Embryonic facial prominence (tissue), 1 donor: ENCODE data around the gene CEP85L.

Source experiments
- DNase-seq: peaks from one replicate; pipeline ENCODE4 v3.0.0-alpha.2; 2016; ENCODE audit errors: extremely low spot score

CEP85L gene

GRCh38 chr6:118542184-118542952 lies 109.0 kb downstream of the CEP85L start:
- no peak for DNase-seq

GRCh38 chr6:118537574-118537973 lies 113.8 kb downstream of the CEP85L start:
- no peak for DNase-seq

GRCh38 chr6:118536478-118536877 lies 114.9 kb downstream of the CEP85L start:
- DNase-seq, result no peak

GRCh38 chr6:118535176-118535844 lies 116.1 kb downstream of the CEP85L start:
- DNase-seq, result no peak

- DNase-seq, result no peak
Measured at GRCh38 chr6:118530942-118531341, 120.4 kb downstream of the CEP85L start.

GRCh38 chr6:118529756-118530155 lies 121.6 kb downstream of the CEP85L start:
- DNase-seq, result no peak

- DNase-seq, result no peak
Measured at GRCh38 chr6:118528129-118528528, 123.3 kb downstream of the CEP85L start.

GRCh38 chr6:118525913-118526780 lies 125.2 kb downstream of the CEP85L start:
- DNase-seq, result no peak

- DNase-seq, result no peak
Measured at GRCh38 chr6:118524686-118525085, 126.7 kb downstream of the CEP85L start.

- no peak for DNase-seq
Measured at GRCh38 chr6:118523216-118523615, 128.2 kb downstream of the CEP85L start.

GRCh38 chr6:118522422-118522821 lies 129.0 kb downstream of the CEP85L start:
- DNase-seq, result no peak

- no peak for DNase-seq
Measured at GRCh38 chr6:118514689-118515088, 136.7 kb downstream of the CEP85L start.

- no peak for DNase-seq
Measured at GRCh38 chr6:118511930-118512715, 139.3 kb downstream of the CEP85L start.

GRCh38 chr6:118509009-118509617 lies 142.3 kb downstream of the CEP85L start:
- no peak for DNase-seq

- DNase-seq, result no peak
Measured at GRCh38 chr6:118507636-118508035, 143.8 kb downstream of the CEP85L start.

GRCh38 chr6:118506071-118506638 lies 145.2 kb downstream of the CEP85L start:
- DNase-seq, result no peak

GRCh38 chr6:118505656-118506055 lies 145.7 kb downstream of the CEP85L start:
- no peak for DNase-seq

GRCh38 chr6:118504611-118505010 lies 146.8 kb downstream of the CEP85L start:
- DNase-seq, result no peak

- no peak for DNase-seq
Measured at GRCh38 chr6:118502169-118502568, 149.2 kb downstream of the CEP85L start.

GRCh38 chr6:118501765-118502164 lies 149.6 kb downstream of the CEP85L start:
- DNase-seq, result no peak

- no peak for DNase-seq
Measured at GRCh38 chr6:118501099-118501498, 150.3 kb downstream of the CEP85L start.
